Small intestine (tissue), 7 donors: ENCODE data around the gene CTH. TPM values are rescaled to one million over a fixed set of nuclear protein-coding genes. Genes with fewer than 3 reads are reported as not detected.
"Not testable (repeated sequence)": the region's sequence is repeated elsewhere in the genome, so short reads cannot be mapped to it uniquely, and the experiment has no call there.

Source experiments
- DNase-seq, 2 donors: peaks; one replicate each; pipeline versions ENCODE4 v3.0.0 to v3.0.0-alpha.2; 2013
- FAIRE-seq: peaks from 2 replicates; lab custom pipeline; 2012; peaks lifted over from hg19 to GRCh38; lab: Jason Lieb, UNC
- H3K27ac ChIP-seq, 3 donors: one replicate each; pipeline ENCODE4 v1.5.1; 2013; ENCODE audit warnings: low read length in 2 of 3, mild to moderate bottlenecking in 2 of 3, control low read depth in 1 of 3, inconsistent platforms in 1 of 3, low read depth in 1 of 3, moderate library complexity in 1 of 3
- H3K27me3 ChIP-seq, 3 donors: one replicate each; pipeline ENCODE4 v1.6.1; 2013; ENCODE audit warnings: low read length in 3 of 3, inconsistent platforms in 1 of 3; ENCODE audit not compliant: control insufficient read depth in 3 of 3, insufficient read depth in 3 of 3
- H3K36me3 ChIP-seq, 3 donors: one replicate each; pipeline ENCODE4 v1.6.1; 2013; ENCODE audit warnings: low read length in 3 of 3, inconsistent platforms in 1 of 3, low read depth in 1 of 3, mild to moderate bottlenecking in 1 of 3, moderate library complexity in 1 of 3; ENCODE audit not compliant: control insufficient read depth in 3 of 3, insufficient read depth in 2 of 3
- H3K4me1 ChIP-seq, 3 donors: one replicate each; pipeline ENCODE4 v1.6.1; 2013; ENCODE audit warnings: low read length in 2 of 3, inconsistent platforms in 1 of 3, low read depth in 1 of 3, mild to moderate bottlenecking in 1 of 3, moderate library complexity in 1 of 3; ENCODE audit not compliant: control insufficient read depth in 3 of 3, insufficient read depth in 2 of 3
- H3K4me3 ChIP-seq, 3 donors: one replicate each; pipeline ENCODE4 v1.5.1; 2013; ENCODE audit warnings: low read length in 3 of 3, control low read depth in 1 of 3, inconsistent platforms in 1 of 3, low read depth in 1 of 3, mild to moderate bottlenecking in 1 of 3, moderate library complexity in 1 of 3
- H3K9me3 ChIP-seq, 2 donors: one replicate each; pipeline ENCODE4 v1.6.1; 2013; ENCODE audit warnings: low read depth in 1 of 2, low read length in 1 of 2; ENCODE audit not compliant: control insufficient read depth in 2 of 2, insufficient read depth in 1 of 2
- WGBS, 3 donors: extraction: QIAGEN DNeasy Blood & Tissue Kit; methylation state at CpG; one replicate each; pipeline ENCODE4 v1.1.7; 2013; 5-methylcytosine and 5-hydroxymethylcytosine counted together
- polyA plus RNA-seq, 4 donors: library from polyadenylated mRNA; stranded (reverse) in 3 of 4; unstranded in 1 of 4; fragments of 200-250 nt in 3 of 4; fragments of 120-200 nt in 1 of 4; gene quantifications; one replicate each; pipeline versions ENCODE4 v1.2.1 to v1.2.3, GENCODE V29; 2013
- donor health status: healthy with polysubstance abuse.
- donor health status: control.
- donor health status: control.
- donor health status: Bipolar disorder and iron deficiency.
- donor health status: healthy.

CTH gene
- polyA plus RNA-seq, 4 donors, result 3.8 to 26.5 (median 8.7) TPM

GRCh38 chr1:70468180-70468579 lies 57.1 kb downstream of the CTH start:
- peaks cover 0 to 3% (median 0%) of the 10 kb centered on the region in 3 donors for H3K27me3 ChIP-seq
- no peaks in the 10 kb centered on the region for H3K4me1 ChIP-seq
- H3K36me3 ChIP-seq, result no peaks in the 10 kb centered on the region
- DNase-seq (no peak), FAIRE-seq (no peak)
- H3K27ac ChIP-seq, result no peak overlapping the region
- no peak overlapping the region for H3K4me3 ChIP-seq
- 95 to 96% (median 95%) methylated on average over 5 of the region's 5 CpGs for WGBS, 3 donors
- H3K9me3 ChIP-seq, result no peaks in the 10 kb centered on the region

- not testable (repeated sequence) for H3K4me3 ChIP-seq, H3K9me3 ChIP-seq, FAIRE-seq, H3K4me1 ChIP-seq, H3K27ac ChIP-seq, H3K36me3 ChIP-seq, H3K27me3 ChIP-seq, DNase-seq
- 64 to 78% (median 70%) methylated on average over 2 of the region's 2 CpGs for WGBS, 3 donors
Observed at GRCh38 chr1:70469184-70469583, 58.1 kb downstream of the CTH start.

- DNase-seq (no peak), FAIRE-seq (no peak)
- WGBS, 3 donors, result 73 to 93% (median 92%) methylated on average over 1 of the region's 1 CpG
- no peaks in the 10 kb centered on the region for H3K36me3 ChIP-seq
- H3K4me1 ChIP-seq, result no peaks in the 10 kb centered on the region
- no peaks in the 10 kb centered on the region for H3K27me3 ChIP-seq
- H3K4me3 ChIP-seq, result no peak overlapping the region
- no peak overlapping the region for H3K27ac ChIP-seq
- no peaks in the 10 kb centered on the region for H3K9me3 ChIP-seq
Observed at GRCh38 chr1:70475023-70475422, 64.0 kb downstream of the CTH start.

- H3K27me3 ChIP-seq, result no peaks in the 10 kb centered on the region
- DNase-seq (no peak), FAIRE-seq (no peak)
- WGBS, 3 donors, result 83 to 94% (median 90%) methylated on average over 12 of the region's 12 CpGs
- H3K27ac ChIP-seq, result no peak overlapping the region
- H3K4me3 ChIP-seq, result no peak overlapping the region
- H3K9me3 ChIP-seq, result no peaks in the 10 kb centered on the region
- no peaks in the 10 kb centered on the region for H3K4me1 ChIP-seq
- no peaks in the 10 kb centered on the region for H3K36me3 ChIP-seq
Observed at GRCh38 chr1:70477090-70477489, 66.0 kb downstream of the CTH start.

GRCh38 chr1:70477905-70478304 lies 66.8 kb downstream of the CTH start:
- H3K27me3 ChIP-seq, H3K27ac ChIP-seq, DNase-seq, H3K4me1 ChIP-seq, FAIRE-seq, H3K36me3 ChIP-seq, H3K4me3 ChIP-seq, H3K9me3 ChIP-seq: not testable (repeated sequence)
- 86 to 89% (median 87%) methylated on average over 4 of the region's 4 CpGs for WGBS, 3 donors

- H3K27me3 ChIP-seq, result no peaks in the 10 kb centered on the region
- H3K4me1 ChIP-seq, result no peaks in the 10 kb centered on the region
- H3K27ac ChIP-seq, result no peak overlapping the region
- no peaks in the 10 kb centered on the region for H3K9me3 ChIP-seq
- 85 to 91% (median 91%) methylated on average over 4 of the region's 4 CpGs for WGBS, 3 donors
- no peaks in the 10 kb centered on the region for H3K36me3 ChIP-seq
- DNase-seq (no peak), FAIRE-seq (no peak)
- H3K4me3 ChIP-seq, result no peak overlapping the region
Observed at GRCh38 chr1:70483342-70483741, 72.3 kb downstream of the CTH start.

- H3K36me3 ChIP-seq, result no peaks in the 10 kb centered on the region
- H3K9me3 ChIP-seq, result no peaks in the 10 kb centered on the region
- no peak overlapping the region for H3K4me3 ChIP-seq
- DNase-seq (no peak), FAIRE-seq (no peak)
- no peaks in the 10 kb centered on the region for H3K4me1 ChIP-seq
- H3K27me3 ChIP-seq, result no peaks in the 10 kb centered on the region
- WGBS, 3 donors, result 45 to 57% (median 57%) methylated on average over 4 of the region's 4 CpGs
- no peak overlapping the region for H3K27ac ChIP-seq
Observed at GRCh38 chr1:70485624-70486023, 74.6 kb downstream of the CTH start.

GRCh38 chr1:70486676-70487458 lies 75.8 kb downstream of the CTH start:
- DNase-seq (no peak), FAIRE-seq (no peak)
- Histone ChIP-seq H3K4me1 (no peaks in the 10 kb centered on the region), H3K27me3 (no peaks in the 10 kb centered on the region), H3K27ac (no peak overlapping the region), H3K4me3 (no peak overlapping the region), H3K9me3 (no peaks in the 10 kb centered on the region), H3K36me3 (no peaks in the 10 kb centered on the region)
- WGBS, 3 donors, result 71 to 90% (median 78%) methylated on average over 2 of the region's 2 CpGs

- no peaks in the 10 kb centered on the region for H3K36me3 ChIP-seq
- H3K27me3 ChIP-seq, result no peaks in the 10 kb centered on the region
- no peaks in the 10 kb centered on the region for H3K4me1 ChIP-seq
- FAIRE-seq, result no peak
- no peak for DNase-seq
- H3K4me3 ChIP-seq, result no peak overlapping the region
- WGBS, 3 donors, result 93 to 97% (median 95%) methylated on average over 2 of the region's 2 CpGs
- H3K9me3 ChIP-seq, result no peaks in the 10 kb centered on the region
- no peak overlapping the region for H3K27ac ChIP-seq
Observed at GRCh38 chr1:70487459-70487815, 76.4 kb downstream of the CTH start.
